Testis (tissue), 3 donors: ENCODE results near the gene RELL2. TPM values are rescaled to one million over a fixed set of nuclear protein-coding genes. Genes with fewer than 3 reads are reported as not detected.
A peak's percentile ranks its signal among the peaks of the same experiment; 100 is the strongest.

Experiments
- DNase-seq: peaks from one replicate; pipeline ENCODE4 v3.0.0-alpha.2; 2019
- H3K27ac ChIP-seq, 2 donors: fragments of 200-600 bp; sonication (generic); one replicate each; pipeline ENCODE4 v1.5.1; 2019
- H3K27me3 ChIP-seq: fragments of 200-600 bp; sonication (generic); one replicate; pipeline ENCODE4 v1.5.1; 2019
- H3K36me3 ChIP-seq: fragments of 200-600 bp; sonication (generic); one replicate; pipeline ENCODE4 v1.5.1; 2017; ENCODE audit warnings: low read depth; ENCODE audit errors: missing control alignments
- H3K4me1 ChIP-seq: fragments of 200-600 bp; sonication (generic); one replicate; pipeline ENCODE4 v1.5.1; 2019
- H3K4me3 ChIP-seq, 2 donors: fragments of 200-600 bp; sonication (generic); one replicate each; pipeline ENCODE4 v1.5.1; 2017 to 2019
- H3K9me3 ChIP-seq: fragments of 200-600 bp; sonication (generic); one replicate; pipeline ENCODE4 v1.5.1; 2017
- CTCF ChIP-seq, 3 experiments: fragments of 450-650 bp in 2 of 3; fragments of 200-600 bp in 1 of 3; sonication (generic) in 1 of 3; IDR thresholded peaks; one replicate each; pipeline ENCODE4 v1.5.1; 2016 to 2019; ENCODE audit warnings: antibody characterized with exemption in 3 of 3, mild to moderate bottlenecking in 2 of 3, moderate library complexity in 1 of 3
- POLR2A ChIP-seq: fragments of 450-650 bp; IDR thresholded peaks from one replicate; pipeline ENCODE4 v1.6.1; 2017; ENCODE audit warnings: antibody characterized with exemption, mild to moderate bottlenecking, moderate library complexity
- WGBS, 2 donors: methylation state at CpG; one replicate each; pipeline ENCODE4 v1.1.5; 2018; 5-methylcytosine and 5-hydroxymethylcytosine counted together
- intact Hi-C: fragments of 100-400 bp; cut with DNase I; formaldehyde crosslinking; loops from one replicate; pipeline ENCODE4 v1.15.1; 2023; ENCODE audit warnings: low total_unique reads
- polyA plus RNA-seq: library from polyadenylated mRNA; stranded (reverse); fragments of 350-450 nt; fragmentation: Illumina TruSeq; extraction: RNeasy Lipid Tissue Mini Kit (QIAGEN cat#74804); gene quantifications from one replicate; pipeline ENCODE4 v1.2.3, GENCODE V29; 2014; ENCODE audit warnings: low read depth, low replicate concordance; ENCODE audit not compliant: insufficient read depth
- total RNA-seq, 2 donors: library from RNA; depleted of rRNA; stranded (reverse); fragments of >200 nt; gene quantifications; one replicate each; pipeline ENCODE4 v1.2.3, GENCODE V29; 2016

The RELL2 gene
- total and polyA plus RNA-seq, 3 donors from 2014 or later = 8.6 to 17.0 (median 11.3) TPM

GRCh38 chr5:141597814-141598213, 39.0 kb upstream of the RELL2 start:
- intact Hi-C loops = no loop called here
- TF ChIP-seq CTCF (IDR thresholded peaks at IDR 0.05) (no peak), POLR2A (no peak)
- no peak overlapping the region for H3K27ac ChIP-seq
- 95 to 99% methylated on average over 2 of the region's 2 CpGs for WGBS, 2 donors
- no peaks in the 10 kb centered on the region for H3K27me3 ChIP-seq
- H3K4me1 ChIP-seq = no peaks in the 10 kb centered on the region
- DNase-seq = no peak
- no peak overlapping the region for H3K4me3 ChIP-seq
- H3K9me3 ChIP-seq = no peaks in the 10 kb centered on the region
- H3K36me3 ChIP-seq = no peaks in the 10 kb centered on the region

- no peak overlapping the region for H3K4me3 ChIP-seq
- H3K9me3 ChIP-seq = no peaks in the 10 kb centered on the region
- WGBS, 2 donors = 78 to 80% methylated on average over 3 of the region's 3 CpGs
- no peaks in the 10 kb centered on the region for H3K4me1 ChIP-seq
- intact Hi-C loops = no loop called here
- TF ChIP-seq CTCF (IDR thresholded peaks at IDR 0.05) (no peak), POLR2A (no peak)
- DNase-seq = no peak
- H3K27ac ChIP-seq = no peak overlapping the region
- no peaks in the 10 kb centered on the region for H3K27me3 ChIP-seq
- no peaks in the 10 kb centered on the region for H3K36me3 ChIP-seq
Measured at GRCh38 chr5:141598391-141599345, 38.1 kb upstream of the RELL2 start.

- no peak overlapping the region for H3K27ac ChIP-seq
- H3K9me3 ChIP-seq = no peaks in the 10 kb centered on the region
- H3K36me3 ChIP-seq = no peaks in the 10 kb centered on the region
- DNase-seq = no peak
- 100% methylated on average over 1 of the region's 1 CpG for WGBS, 2 donors
- no peak for TF ChIP-seq POLR2A
- TF ChIP-seq CTCF (IDR thresholded peaks at IDR 0.05) = no peak
- intact Hi-C loops = no loop called here
- H3K4me1 ChIP-seq = no peaks in the 10 kb centered on the region
- H3K27me3 ChIP-seq = no peaks in the 10 kb centered on the region
- H3K4me3 ChIP-seq = no peak overlapping the region
Measured at GRCh38 chr5:141602606-141603005, 34.2 kb upstream of the RELL2 start.

DNA sequence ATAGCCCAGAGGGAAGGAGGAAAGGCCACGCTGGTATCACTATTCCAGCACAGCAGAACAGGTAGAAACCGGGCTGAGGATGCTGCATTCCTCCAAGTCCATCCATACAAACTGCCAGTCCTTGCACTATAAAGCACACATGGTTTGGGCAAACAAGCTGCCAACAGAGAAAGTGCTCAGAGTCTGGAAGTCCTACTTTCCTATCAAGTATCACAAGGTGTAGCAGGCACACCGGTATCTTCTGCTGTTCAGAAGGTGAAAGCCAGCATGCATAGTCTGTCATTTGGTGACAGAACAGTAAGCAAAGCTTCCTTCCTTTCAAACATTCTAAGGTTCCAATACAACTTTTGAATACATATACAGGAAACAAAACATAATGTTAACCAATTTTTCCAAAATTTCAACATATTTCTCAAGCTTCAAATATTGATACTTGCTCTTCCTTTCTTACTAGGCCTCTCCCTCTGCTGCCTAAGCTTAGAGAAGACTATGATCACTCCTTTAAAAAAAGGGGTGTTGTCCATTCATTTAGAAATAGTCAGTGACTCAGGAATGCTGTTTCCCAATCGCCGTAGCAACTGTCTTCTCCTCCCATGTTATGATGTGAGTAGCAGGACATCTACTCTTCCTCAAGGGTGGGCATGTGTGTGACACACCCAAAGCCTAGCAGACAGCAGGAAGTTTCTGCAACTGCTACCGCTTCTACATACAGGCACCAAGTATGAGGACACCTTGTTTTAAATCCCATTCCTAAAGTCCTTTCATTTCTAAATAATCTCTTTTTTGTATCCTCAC, 32.7 kb upstream of the RELL2 start:
- Histone ChIP-seq H3K36me3 (no peaks in the 10 kb centered on the region), H3K9me3 (no peaks in the 10 kb centered on the region), H3K27me3 (no peaks in the 10 kb centered on the region), H3K4me1 (no peaks in the 10 kb centered on the region), H3K4me3 (no peak overlapping the region), H3K27ac (no peak overlapping the region)
- 79 to 86% methylated on average over 6 of the region's 6 CpGs for WGBS, 2 donors
- TF ChIP-seq POLR2A = no peak
- TF ChIP-seq CTCF (IDR thresholded peaks at IDR 0.05) = no peak
- intact Hi-C loops = no loop called here
- peak; percentile 31 for DNase-seq
